Epidermal melanocyte (primary cell): ENCODE data around the gene SORCS2.
"Not testable (repeated sequence)": the region's sequence is repeated elsewhere in the genome, so short reads cannot be mapped to it uniquely, and the experiment has no call there.

Experiments used
- DNase-seq: peaks from one replicate; pipeline ENCODE4 v3.0.0; 2011; ENCODE audit warnings: low spot score; ENCODE audit not compliant: insufficient read length

The SORCS2 gene

DNA sequence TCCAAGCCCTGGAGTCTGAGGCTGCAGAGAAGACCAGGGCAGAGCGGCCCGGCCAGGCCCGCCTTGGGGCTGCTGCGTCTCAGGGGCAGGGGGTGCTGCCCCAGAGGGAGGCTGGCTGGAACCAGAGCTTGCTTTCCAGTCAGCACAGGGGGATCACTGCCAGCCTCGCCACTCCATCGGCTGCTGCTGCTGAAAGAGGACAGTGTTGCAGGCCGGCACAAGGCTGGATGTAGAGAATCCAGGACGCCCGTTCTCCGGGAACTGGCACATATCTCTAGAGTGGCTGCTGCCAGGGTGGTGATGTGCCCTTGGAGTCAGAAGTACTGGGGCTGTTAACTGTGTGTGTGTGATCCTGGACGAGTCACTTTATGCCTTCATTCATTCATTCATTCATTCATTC lies 31.9 kb upstream of the SORCS2 start:
- no peak for DNase-seq

DNA sequence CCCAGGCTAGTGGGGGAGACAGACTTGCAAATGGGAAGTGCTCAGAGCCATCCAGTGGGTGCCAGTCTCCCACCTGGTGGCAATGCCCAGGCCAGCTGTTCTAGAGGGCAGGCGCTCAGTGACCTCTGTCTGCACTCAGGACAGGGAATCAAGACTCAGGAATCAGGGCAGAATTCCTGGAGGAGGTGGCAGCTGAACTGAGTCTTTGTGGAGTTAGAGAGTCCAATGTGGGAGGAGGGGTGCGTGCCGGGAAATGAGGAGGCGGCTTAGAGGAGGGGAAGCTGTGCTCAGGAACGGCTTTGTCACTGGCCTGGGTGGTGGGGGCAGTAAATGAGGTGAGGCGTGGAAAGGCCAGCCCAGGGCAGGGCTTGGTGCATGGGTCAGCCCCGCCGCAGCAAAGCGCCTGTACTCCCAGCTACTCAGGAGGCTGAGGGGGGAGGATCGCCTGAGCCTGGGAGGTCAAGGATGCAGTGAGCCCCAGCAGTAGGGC lies 31.3 kb upstream of the SORCS2 start:
- no peak for DNase-seq

DNA sequence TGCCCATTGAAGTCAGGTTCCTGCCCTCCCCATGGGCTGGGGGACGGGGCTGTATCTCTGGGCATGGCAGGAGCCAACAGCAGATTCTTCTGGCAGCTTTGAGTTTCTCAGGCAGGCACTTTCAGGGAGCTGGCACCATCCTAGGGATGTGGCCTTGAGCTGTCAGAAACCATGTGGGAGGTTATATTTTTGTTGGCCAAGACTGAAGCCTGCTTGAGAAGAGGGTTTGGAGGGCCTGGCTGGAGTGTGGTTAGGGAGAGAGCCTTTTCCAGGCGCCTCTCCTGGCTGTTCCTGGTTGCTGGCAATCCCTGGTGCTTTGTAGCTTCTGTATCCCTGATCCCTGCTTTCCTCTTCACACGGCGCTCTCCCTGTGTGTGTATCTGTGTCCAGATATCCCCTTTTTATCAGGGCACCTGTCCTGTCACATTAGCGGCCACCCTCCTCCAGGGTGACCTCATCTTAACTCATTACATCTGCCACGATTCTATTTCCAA lies 30.6 kb upstream of the SORCS2 start:
- DNase-seq = no peak

DNA sequence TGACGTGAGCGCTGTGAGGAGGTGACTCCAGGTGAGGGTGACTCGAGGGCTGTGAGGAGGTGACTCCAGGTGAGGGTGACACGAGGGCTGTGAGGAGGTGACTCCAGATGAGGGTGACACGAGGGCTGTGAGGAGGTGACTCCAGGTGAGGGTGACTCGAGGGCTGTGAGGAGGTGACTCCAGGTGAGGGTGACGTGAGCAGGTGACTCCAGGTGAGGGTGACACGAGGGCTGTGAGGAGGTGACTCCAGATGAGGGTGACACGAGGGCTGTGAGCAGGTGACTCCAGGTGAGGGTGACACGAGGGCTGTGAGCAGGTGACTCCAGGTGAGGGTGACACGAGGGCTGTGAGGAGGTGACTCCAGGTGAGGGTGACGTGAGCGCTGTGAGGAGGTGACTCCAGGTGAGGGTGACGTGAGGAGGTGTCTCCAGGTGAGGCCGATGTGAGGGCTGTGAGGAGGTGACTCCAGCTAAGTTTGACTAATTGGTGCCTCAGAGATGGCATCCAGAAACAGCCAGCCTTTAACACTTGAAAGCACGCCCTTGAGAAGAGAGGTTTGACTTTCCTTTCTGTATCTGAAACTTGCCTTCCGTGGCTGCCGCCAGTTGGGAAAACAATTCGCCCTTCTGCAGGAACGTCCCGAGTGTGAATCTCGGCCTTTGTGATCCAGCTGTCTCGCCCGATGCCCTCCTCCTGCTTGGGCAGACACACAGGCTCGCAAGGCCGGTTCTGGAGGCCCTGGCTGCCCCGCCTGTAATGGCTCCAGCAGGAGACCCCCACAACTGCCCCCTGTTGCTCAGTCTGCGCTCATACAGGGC lies 27.1 kb upstream of the SORCS2 start:
- not testable (repeated sequence) for DNase-seq

DNA sequence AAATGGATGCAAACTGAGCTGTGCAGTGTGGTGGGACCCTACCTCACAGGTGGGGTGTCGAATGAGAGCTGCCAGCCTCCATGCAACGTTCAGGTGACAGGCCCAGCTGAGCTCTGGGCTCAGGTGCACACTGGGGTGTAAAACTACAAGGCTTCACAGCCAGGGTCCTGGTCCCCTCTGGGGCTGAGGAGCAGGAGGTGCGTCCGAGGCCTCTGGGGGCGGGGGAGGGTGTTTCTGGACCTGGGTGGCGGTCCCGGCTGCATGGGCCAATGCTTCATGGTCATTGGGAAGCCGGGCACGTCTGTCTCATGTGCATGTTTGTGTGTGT lies 26.5 kb upstream of the SORCS2 start:
- no peak for DNase-seq

DNA sequence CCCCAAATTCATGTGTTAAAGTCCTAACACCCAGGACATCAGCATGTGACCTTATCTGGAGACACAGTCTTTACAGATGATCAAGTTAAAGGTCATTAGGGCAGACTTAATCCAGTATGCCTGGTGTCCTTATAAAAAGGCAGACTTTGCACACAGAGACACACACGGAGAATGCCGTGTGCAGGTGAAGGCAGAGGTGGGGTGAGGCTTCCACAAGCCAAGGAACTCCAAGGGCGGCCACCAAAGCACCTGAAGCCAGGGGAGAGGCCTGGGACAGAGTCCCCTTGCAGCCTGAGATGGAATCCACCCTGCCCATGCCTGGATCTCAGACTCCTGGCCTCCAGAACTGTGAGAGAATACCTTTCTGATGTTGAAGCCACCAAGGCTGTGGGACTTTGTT lies 26.1 kb upstream of the SORCS2 start:
- DNase-seq = no peak

DNA sequence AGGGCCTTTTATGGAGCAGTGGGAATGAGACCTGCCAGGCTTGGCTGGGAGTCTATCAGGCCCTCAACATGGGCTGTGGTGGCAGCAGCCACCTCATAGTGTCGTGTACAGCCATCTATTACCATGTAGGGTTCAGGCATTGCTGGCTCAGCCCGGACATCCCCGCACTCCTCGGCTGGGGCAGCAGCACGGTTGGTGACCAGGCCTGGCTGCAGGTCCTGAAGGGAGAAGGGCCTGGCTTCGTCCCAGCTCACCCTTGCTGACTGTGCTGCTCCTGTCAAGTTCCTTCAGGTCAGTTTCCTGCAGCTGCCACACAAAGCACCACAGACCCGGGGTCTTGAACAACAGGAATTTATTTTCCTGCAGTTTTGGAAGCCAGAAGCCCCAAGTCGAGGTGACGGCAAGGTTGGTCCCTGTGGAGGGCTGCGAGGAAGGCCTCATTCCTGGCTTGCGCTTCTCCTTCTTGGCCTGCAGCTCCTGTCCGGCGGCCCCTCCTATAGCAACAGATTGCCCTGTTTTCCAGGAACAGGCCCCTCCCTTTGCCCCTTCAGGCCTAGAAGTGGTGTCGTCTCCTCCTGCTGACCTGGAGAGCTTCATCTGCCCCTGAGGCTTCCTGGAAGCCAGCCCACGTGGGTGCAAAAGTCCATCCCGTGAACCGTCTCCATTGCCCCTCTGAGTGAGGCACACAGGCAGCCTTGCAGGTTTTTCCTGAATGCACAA lies 25.2 kb upstream of the SORCS2 start:
- DNase-seq = no peak

DNA sequence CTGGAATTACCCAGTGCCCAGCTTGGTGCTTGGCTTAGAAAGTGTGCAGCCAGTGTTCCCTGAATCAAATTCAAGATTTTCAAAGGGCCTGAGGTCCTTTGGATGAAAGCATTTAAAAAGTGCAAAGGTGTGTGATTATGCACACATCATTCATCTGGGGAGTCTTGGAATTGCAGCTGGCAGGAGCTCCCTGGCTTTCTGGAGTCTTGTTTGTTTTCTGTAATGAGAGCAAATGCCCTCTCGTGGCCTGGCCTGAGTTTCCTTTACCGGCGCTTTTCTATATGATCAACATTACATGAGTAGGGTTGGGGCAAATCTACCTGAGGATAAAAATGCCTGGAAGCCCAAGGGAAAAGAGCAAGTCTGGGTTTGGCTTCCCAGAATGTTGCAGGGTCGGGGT lies 24.6 kb upstream of the SORCS2 start:
- no peak for DNase-seq

DNA sequence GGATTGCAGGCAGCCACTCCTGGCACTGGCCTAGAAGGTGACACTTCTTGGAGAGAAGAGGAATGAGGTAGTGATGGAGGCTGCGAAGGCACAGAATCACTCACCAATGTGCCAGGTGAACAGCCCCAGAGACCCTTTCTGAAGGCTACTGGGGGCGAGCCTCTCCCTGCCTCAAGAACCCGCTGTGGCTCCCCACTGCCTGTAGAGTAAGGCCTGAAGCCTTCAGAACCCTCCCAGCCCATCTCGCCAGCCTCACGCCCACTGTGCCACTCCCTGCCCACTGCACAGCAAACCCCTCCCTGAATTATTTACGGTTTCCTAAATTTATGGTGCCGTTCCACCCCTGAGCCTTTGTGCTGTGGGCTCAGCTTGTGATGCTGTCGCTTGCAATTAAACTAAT lies 24.2 kb upstream of the SORCS2 start:
- DNase-seq = no peak

DNA sequence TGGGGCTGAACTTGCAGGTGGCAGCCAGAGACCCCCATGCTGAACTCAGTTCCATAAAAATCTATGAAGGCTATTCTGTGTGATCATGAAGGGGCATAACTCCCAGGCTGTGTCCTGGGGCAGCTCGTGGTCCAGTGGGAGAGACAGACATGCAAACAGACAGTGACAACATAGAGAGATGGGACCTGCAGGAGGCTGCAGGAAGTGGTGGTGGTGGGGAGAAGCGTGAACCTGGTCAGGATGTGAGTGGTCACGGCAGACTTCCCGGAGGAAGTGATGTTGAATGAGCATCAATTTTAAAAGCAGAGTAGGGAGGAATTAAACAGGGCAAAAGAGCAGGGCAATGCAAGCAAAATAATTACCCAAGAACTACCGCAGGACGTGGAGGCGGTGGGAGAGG lies 23.2 kb upstream of the SORCS2 start:
- DNase-seq = no peak

DNA sequence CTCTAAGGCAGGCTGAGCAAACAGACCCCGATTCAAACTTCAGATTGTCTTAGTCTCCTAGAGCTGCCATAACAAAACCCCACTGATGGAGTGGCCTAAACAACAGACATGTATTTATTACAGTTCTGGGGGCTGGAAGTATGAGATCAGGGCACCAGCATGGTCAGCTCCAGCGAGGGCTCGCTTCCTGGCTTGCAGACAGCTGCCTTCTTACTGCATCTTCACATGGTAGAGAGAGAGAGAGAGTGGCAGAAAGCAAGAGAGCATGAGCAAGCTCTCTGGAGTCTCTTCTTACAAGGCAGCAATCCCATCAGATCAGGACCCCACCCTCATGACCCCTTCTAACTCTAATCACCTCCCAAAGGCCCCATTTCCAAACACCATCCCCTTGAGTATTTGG lies 22.3 kb upstream of the SORCS2 start:
- no peak for DNase-seq

DNA sequence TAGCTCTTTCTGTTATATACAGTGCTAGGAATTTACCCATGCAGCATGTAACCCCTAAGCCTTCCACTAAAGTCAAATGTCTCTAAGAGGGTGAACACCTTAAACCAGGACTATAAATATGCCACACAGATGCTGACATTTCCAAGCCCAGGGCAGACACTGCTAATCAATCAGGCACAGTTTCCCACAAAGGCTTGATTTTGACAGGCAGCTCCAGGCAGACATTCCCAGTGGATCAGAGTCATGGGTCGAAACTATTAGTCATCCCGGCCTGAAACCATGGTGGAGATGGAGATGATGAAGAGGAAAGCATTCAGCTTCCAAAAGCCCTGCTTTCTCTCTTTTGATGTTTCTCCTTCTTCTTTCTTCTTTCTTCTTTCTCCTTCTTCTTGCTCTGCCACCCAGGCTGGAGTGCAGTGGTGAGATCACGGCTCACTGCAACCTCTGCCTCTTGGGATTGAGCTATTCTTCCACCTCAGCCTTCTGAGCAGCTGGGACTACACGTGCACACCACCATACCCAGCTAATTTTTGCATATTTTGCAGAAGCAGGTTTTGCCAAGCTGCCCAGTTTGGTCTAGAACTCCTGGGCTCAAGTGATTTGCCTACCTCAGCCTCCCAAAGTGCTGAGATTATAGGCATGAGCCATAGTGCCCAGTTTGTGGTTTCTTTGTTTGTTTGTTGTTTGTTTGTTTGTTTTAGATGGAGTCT lies 21.0 kb upstream of the SORCS2 start:
- no peak for DNase-seq

DNA sequence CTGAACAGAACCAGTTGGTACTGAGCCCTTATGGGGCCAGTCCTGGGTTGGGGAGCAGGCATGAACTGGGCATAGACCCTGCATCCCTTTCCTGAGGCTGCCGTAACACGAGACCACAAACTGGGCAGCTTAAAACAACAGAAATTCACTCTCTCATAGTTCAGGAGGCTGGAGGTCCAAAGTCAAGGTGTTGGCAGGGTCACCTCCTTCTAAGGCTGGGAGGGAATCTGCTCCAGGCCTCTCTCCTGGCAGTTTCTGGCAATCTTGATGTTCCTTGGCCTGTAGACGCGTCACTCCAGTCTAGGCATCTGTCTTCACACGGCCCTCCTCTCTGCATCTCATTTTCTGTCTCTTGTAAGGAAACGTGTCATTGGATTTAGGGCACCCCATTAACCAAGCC lies 19.8 kb upstream of the SORCS2 start:
- DNase-seq = no peak

DNA sequence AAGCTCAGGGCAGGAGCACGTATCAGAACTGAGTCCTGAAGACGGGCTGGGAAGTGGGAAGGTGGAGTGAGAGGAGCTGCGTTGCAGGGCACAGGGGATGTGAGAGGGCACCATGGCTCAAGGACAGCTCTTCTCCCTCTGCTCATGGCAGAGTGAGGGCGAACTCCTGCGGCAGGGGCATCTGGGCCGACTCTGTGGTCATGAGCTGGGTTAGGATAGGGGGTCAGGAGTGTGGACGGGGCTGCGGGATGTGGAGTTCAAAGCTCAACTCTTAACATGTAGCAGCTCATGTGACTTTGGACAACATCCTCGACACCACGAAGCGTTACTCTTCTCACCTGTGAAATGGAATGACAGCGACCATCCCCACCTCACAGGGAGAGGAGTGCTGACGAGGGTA lies 19.4 kb upstream of the SORCS2 start:
- DNase-seq = no peak

DNA sequence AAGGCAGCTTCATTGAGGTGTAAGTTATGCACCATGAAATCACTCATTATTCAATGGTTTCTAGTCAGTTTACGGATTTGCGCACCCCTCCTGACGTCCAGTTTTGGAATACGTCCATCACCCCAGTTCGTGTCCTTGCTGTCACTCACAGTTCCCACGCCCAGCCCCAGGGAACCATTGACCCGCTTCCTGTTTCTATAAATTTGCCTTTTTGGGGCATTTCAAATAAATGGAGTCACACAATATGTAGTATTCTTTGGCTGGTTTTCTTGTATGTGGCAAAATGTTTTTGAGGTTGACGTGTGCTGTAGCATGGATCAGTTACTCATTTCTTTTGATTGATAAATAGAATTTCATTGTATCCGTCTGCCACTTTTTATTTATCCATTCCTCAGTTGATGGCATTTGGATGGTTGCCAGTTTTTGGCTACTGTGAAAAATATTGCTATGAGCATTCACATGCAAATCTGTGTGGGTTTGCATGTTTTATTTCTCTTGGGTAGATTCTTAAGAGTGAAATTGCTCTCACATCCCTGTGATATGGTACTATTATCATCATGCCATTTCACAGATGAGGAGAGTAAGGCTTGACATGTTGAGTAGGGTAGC lies 18.4 kb upstream of the SORCS2 start:
- no peak for DNase-seq

DNA sequence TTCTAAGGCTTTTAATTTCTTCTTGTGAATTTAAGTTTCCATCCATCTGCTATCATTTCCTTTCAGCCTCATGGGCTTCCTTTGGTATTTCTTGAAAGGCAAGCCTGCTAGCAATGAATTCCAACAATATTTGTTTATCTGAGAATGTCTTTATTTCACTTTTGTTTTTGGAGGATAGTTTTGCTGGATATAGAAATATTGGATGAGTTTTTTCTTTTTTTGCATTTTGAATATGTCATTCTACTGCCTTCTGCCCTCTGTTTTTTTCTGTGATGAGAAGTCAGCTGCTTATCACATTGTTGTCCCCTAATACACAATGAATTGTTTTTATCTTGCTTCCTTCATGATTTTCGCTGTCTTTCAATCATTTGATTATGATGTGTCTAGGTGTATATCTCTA lies 13.2 kb upstream of the SORCS2 start:
- no peak for DNase-seq

DNA sequence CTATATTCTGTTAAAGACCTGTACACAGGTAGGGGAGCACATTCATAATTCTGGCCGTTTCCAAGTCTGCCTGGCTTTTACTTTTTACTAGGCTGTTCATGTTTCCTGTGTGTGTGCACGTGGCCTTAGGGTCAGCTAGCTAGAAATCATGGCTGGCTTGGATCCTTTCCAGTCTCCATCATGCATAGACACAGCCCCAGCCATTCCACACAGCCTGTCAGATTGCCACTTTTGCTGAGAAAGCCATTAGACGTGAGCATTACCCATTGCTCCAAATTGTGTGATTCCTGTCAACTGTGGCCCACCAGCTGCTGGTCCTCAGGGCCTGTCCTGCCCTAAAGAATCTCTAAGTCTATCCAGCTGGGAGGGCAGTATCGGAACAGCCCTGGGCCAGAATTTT lies 11.4 kb upstream of the SORCS2 start:
- peak; percentile 59 for DNase-seq

DNA sequence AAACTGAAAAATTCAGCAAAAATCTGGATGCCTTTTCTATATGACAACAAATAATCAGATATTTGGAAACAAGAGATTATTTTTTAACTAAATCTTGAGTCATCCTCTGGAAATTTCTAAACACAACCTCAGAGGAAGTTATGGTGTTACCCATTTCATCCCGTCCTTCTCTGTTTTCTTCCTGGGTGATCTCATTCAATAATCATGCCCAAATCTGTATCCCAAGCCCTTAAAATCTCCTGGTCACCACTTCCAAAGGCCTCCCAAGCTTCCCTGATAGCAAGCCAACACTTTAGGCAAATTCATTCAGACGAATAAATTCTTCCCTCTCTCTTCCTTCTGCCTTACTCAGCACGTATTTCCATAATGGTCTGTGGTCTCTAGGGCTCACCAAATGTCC lies 9.7 kb upstream of the SORCS2 start:
- DNase-seq = no peak

DNA sequence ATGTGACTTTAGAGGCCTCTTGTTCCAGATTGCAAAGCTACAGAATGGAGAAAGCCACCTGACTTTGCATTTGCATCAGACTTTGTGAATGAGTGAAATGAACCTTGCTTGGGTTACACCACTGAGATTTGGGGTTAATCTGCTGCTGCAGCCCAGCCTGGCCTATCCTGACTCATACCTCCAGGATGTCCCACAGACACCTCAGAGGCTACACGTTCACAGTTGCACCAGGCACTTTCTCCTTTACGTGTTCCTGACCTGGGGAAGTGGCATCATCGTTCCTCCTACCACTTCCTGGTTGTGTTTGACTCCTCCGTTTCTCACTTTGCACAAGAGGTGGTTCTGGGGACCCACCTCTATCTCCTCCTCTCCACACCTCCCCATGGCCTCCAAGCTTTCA lies 9.2 kb upstream of the SORCS2 start:
- DNase-seq = no peak

DNA sequence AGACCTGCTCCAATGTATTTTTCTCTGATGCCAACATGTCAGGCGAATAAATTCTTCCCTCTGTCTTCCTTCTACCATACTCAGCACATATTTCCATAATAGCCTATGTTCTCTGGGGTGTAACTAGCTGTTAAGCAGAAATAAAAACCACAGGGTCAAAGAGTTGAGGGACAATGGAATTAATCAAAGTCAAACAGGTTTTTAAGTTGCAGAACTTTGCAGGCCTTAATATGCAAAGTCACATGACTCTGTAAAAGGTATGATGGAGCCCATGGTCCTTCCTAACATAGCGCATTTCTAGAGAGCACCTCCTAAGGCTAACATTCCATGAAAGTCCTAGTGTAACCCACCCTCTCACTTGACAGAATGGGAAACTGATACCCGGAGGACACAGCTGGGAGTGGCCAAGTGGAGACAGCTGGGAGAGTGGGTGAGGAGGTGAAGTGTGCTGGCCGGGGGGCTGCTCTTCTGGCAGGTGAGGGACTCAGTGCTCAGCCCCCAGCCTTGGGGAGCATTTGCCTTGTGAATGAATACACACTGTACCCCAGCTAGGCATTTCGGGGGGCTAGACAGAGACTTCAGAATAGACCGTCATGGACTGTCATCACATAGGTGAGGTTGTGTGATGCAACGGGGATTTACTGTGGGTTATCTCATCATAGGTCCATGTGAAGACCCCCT lies 8.4 kb upstream of the SORCS2 start:
- DNase-seq = no peak

DNA sequence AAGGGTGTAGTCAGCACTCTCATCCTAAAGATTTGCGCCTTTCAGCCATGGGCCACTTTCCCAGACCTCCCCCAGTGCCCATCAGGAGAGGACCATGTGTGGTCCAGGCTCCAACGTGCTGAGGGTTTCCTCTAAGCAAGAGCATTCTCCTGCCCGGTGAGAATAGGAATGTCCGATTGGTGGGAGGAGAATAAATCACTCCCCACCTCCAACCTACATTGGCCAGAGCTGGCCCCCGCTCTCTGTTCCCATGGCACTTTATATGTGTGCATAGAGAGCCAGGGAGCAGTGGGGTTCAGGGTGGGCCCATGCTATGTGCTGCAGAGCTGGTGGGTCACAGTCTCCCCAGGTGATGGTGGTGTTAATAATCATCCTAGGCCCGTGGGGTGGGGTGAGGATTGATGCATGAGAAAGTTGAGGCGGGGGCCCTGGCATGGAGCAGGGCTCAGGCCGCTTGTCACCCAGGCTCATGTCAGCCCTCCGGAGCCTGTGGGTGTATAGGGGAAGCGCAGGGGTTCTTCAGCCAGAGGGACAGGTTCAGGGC lies 6.8 kb upstream of the SORCS2 start:
- DNase-seq = no peak
